GM10248 (cell line): ENCODE measurements around the gene ATPAF2.

ENCODE experiments used
- CTCF ChIA-PET: fragments of 300-600 bp; sonication (Branson Sonifier 250); formaldehyde crosslinking; extraction: SDS; loops from one replicate; lab custom pipeline; 2021; ENCODE audit warnings: antibody characterized with exemption; lab: Yijun Ruan, JAX
- POLR2A ChIA-PET: fragments of 350-650 bp; sonication (Branson Sonifier 250); formaldehyde crosslinking; extraction: SDS; loops from one replicate; lab custom pipeline; 2020; ENCODE audit warnings: antibody characterized with exemption; lab: Yijun Ruan, JAX
- DNase-seq: peaks from one replicate; pipeline ENCODE4 v3.0.0; 2012; ENCODE audit errors: extremely low spot score
- TF ChIP-seq, protein P1 (sequence below): IDR thresholded peaks from 2 replicates; pipeline ENCODE4 v1.5.1; 2012; ENCODE audit warnings: mild to moderate bottlenecking, low read depth; ENCODE audit errors: extremely low read depth, missing control alignments, control extremely low read depth

ATPAF2 gene

DNA sequence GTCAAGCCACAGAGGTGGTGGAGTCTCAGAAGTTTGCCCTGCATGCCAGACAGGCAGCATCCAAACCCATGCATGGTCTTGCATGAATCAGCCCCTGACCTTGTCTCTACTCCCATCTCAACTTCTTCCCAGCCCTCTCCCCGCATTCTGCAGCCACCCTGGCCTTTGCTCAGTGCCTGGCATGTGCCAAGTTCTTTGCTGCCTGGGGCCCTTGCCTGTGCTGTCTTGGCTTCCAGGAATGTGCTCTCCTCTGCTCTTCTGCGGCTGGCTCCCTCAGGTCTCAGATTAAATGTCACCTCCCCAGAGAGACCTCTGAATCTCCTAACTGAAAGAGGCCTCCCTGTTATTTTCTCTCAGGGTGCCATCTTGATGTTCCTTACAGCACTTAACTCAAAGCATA lies 48.7 kb downstream of the ATPAF2 start:
- ChIA-PET CTCF (interaction anchor here (1.0 kb wide), 1 partner anchor 12 kb away, joined by 3 read pairs; no protein-coding TSS in a partner anchor), POLR2A (no interaction called here)
- no peak for DNase-seq
- TF ChIP-seq, protein P1, sequence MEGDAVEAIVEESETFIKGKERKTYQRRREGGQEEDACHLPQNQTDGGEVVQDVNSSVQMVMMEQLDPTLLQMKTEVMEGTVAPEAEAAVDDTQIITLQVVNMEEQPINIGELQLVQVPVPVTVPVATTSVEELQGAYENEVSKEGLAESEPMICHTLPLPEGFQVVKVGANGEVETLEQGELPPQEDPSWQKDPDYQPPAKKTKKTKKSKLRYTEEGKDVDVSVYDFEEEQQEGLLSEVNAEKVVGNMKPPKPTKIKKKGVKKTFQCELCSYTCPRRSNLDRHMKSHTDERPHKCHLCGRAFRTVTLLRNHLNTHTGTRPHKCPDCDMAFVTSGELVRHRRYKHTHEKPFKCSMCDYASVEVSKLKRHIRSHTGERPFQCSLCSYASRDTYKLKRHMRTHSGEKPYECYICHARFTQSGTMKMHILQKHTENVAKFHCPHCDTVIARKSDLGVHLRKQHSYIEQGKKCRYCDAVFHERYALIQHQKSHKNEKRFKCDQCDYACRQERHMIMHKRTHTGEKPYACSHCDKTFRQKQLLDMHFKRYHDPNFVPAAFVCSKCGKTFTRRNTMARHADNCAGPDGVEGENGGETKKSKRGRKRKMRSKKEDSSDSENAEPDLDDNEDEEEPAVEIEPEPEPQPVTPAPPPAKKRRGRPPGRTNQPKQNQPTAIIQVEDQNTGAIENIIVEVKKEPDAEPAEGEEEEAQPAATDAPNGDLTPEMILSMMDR: no peak

DNA sequence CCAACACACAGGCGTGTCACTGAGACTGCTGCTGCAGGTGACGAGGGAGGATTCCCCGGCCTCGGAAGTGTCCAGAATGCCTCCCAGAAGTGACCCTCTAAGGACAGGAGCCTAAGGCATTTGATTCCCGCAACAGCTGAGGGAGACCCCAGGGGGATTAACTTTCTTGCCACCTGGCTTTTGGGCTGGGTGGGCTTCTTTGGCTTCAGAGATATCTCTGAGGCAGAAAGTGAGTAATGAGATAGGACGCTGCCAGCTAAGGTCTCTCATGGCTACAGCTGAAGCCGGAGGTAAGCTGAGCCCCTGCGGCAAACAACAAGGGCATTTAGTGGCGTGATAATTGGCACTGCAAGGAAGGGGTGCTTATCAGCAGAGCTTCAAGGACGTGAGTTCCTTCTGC lies 49.4 kb downstream of the ATPAF2 start:
- no peak for DNase-seq
- POLR2A ChIA-PET: no interaction called here

DNA sequence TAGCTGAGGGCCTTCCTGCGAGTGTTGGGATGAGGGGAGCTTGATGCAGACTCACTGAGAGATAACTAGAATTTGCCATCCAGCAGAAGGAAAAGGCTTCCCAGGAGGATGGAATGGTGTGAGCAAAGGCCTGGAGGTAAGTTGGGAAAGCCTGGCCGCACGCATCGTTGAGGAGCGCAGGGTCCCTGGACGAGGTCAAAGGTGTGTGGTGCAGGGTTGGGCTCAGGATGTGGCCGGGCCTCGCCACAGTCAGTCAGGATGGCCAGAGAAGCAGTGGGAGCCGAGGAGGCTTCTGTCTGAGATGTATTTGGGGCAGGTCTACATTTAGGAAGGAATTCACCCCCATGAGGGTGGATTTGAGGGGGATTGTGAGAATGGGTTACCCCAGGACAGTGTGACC lies 49.9 kb downstream of the ATPAF2 start:
- ChIA-PET POLR2A (no interaction called here), CTCF (interaction anchor here (1.0 to 1.6 kb wide), 2 partner anchors 10 to 13 kb away, joined by 3 to 5 read pairs; no protein-coding TSS in a partner anchor)
- DNase-seq: no peak
- TF ChIP-seq, protein P1: no peak

More for the DNA sequence above, 49.4 kb downstream of the ATPAF2 start:
- TF ChIP-seq, protein P1: no peak
- CTCF ChIA-PET: interaction anchor here (1.0 kb wide), 1 partner anchor 13 kb away, joined by 3 read pairs; no protein-coding TSS in a partner anchor

DNA sequence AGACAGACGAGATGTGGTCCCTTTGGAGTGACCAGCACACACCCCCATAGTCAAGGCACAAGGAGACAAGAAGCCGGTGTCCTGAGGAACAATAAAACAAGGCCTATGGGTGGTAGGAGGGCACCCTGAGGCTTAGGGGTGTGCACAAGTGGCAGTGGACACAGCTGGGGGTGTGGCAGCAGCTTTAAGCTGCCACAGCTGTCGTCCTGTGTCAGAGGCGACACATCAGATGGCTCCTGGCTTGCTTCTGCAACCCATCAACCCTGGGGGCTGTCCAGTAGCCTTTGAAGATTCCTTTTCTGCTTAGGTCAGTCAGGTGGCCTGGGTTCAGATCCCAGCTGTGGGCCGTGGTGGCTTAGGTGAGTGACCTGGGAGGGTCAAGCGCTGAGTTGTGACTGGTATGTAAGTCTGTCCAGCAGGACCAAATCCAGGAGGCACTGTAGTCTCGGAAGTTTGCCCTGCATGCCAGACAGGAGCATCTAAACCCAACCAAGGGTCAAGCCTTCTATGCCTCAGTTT lies 50.5 kb downstream of the ATPAF2 start:
- TF ChIP-seq, protein P1: no peak

DNA sequence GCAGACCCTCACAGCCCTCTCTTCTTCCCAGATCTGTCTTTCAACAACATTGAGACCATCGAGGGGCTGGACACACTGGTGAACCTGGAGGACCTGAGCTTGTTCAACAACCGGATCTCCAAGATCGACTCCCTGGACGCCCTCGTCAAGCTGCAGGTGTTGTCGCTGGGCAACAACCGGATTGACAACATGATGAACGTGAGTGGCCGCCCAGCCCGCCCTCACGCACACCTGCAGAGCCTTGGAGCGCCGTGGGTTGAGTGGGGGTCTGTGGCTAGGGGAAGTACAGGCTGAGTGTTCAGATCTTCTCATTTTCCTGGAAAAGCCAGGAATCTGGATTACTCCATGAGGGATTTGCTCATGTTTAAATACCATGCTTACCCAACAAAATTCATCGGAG lies 51.1 kb downstream of the ATPAF2 start:
- ChIA-PET CTCF (interaction anchor here (1.6 kb wide), 1 partner anchor 9 kb away, joined by 5 read pairs; no protein-coding TSS in a partner anchor), POLR2A (no interaction called here)
- DNase-seq: no peak
- TF ChIP-seq, protein P1: no peak

More for the DNA sequence above, 50.5 kb downstream of the ATPAF2 start:
- DNase-seq: no peak
- CTCF ChIA-PET: interaction anchor here (1.6 kb wide), 1 partner anchor 9 kb away, joined by 5 read pairs; no protein-coding TSS in a partner anchor
- POLR2A ChIA-PET: no interaction called here

DNA sequence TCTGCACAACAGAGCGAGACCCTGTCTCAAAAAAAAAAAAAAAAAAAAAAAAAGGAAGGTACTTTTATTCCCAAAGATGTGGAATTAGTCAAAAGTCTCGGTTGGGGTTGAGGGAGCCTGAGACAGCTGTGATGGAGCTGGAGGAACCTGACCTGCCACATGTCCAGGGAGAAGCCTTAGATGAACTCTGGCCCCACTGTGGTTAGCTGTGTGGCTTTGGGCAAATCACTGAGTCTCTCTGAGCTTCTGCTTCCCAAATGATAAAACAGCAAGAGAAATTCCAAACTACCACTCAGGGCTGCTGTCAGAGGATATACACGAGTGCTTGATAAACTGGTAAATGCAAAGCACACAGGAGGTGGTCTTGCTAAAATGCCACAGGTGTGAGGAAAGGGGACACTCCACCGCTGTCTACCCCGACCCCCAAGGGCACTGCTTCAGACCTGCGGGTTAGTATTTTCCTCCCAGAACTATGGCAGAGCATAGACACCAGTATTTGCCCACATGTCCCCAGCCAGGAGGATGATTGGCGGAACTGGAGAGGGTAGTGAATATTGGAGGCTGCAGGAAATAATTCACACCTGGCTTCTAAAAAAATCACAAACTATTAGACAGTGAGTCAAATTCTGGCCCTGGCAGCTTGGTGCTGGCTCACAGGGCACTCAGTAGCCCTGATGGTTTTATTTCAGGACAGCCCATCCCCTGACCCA lies 51.6 kb downstream of the ATPAF2 start:
- TF ChIP-seq, protein P1: no peak
- CTCF ChIA-PET: interaction anchor here (1.0 to 2.8 kb wide), 3 partner anchors 8 to 11 kb away, joined by 3 to 9 read pairs (median 5); no protein-coding TSS in a partner anchor

More for the DNA sequence above, 51.6 kb downstream of the ATPAF2 start:
- POLR2A ChIA-PET: no interaction called here
- no peak for DNase-seq
